ENCODE results near the gene PCDHB16.
"Not testable (repeated sequence)": the region's sequence is repeated elsewhere in the genome, so short reads cannot be mapped to it uniquely, and the experiment has no call there.

Gene PCDHB16

GRCh38 chr5:141184117-141184855 lies 2.1 kb downstream of the PCDHB16 start:
- DNase-seq (ENCODE audit: low read depth in 2 of 2), result not testable (repeated sequence)

- DNase-seq (ENCODE audit: low read depth in 2 of 2), result no peak
Measured at GRCh38 chr5:141186897-141187512, 4.8 kb downstream of the PCDHB16 start, which contains the start of gene PCDHB9. Gene PCDHB9 (plus strand): TSS chr5:141187161. CDS start chr5:141187319, 158 bp downstream.

GRCh38 chr5:141188682-141189081 lies 6.5 kb downstream of the PCDHB16 start:
- DNase-seq (ENCODE audit: low read depth in 2 of 2), result not testable (repeated sequence)

- DNase-seq (ENCODE audit: low read depth in 2 of 2), result not testable (repeated sequence)
Measured at GRCh38 chr5:141189131-141189530, 6.9 kb downstream of the PCDHB16 start.

GRCh38 chr5:141192110-141192725 lies 10.0 kb downstream of the PCDHB16 start, which contains the start of gene PCDHB10:
Gene PCDHB10 (plus strand): TSS chr5:141192353. CDS start chr5:141192553, 200 bp downstream.
- no peak for DNase-seq (ENCODE audit: low read depth in 2 of 2)

GRCh38 chr5:141194332-141194731 lies 12.1 kb downstream of the PCDHB16 start:
- not testable (repeated sequence) for DNase-seq (ENCODE audit: low read depth in 2 of 2)

GRCh38 chr5:141196363-141196762 lies 14.2 kb downstream of the PCDHB16 start:
- DNase-seq (ENCODE audit: low read depth in 2 of 2), result no peak

- no peak for DNase-seq (ENCODE audit: low read depth in 2 of 2)
Measured at GRCh38 chr5:141199359-141200235, 17.4 kb downstream of the PCDHB16 start, which contains the start of gene PCDHB11. Gene PCDHB11 (plus strand): TSS chr5:141199627. CDS start chr5:141199775, 148 bp downstream.

GRCh38 chr5:141201126-141201525 lies 18.9 kb downstream of the PCDHB16 start:
- not testable (repeated sequence) for DNase-seq (ENCODE audit: low read depth in 2 of 2)

- not testable (repeated sequence) for DNase-seq (ENCODE audit: low read depth in 2 of 2)
Measured at GRCh38 chr5:141201646-141202045, 19.5 kb downstream of the PCDHB16 start.

- no peak for DNase-seq (ENCODE audit: low read depth in 2 of 2)
Measured at GRCh38 chr5:141208478-141208877, 26.3 kb downstream of the PCDHB16 start, which contains the start of gene PCDHB12. Gene PCDHB12 (plus strand): TSS chr5:141208719. CDS start chr5:141208908, 189 bp downstream.

- not testable (repeated sequence) for DNase-seq (ENCODE audit: low read depth in 2 of 2)
Measured at GRCh38 chr5:141210281-141210680, 28.1 kb downstream of the PCDHB16 start.

- not testable (repeated sequence) for DNase-seq (ENCODE audit: low read depth in 2 of 2)
Measured at GRCh38 chr5:141210849-141211248, 28.7 kb downstream of the PCDHB16 start.

- DNase-seq (ENCODE audit: low read depth in 2 of 2), result not testable (repeated sequence)
Measured at GRCh38 chr5:141213656-141214339, 31.6 kb downstream of the PCDHB16 start, which contains the start of gene PCDHB13. Gene PCDHB13 (plus strand): TSS chr5:141213919. CDS start chr5:141214124, 205 bp downstream.

GRCh38 chr5:141214583-141214982 lies 32.4 kb downstream of the PCDHB16 start:
- not testable (repeated sequence) for DNase-seq (ENCODE audit: low read depth in 2 of 2)

GRCh38 chr5:141215504-141215903 lies 33.3 kb downstream of the PCDHB16 start:
- not testable (repeated sequence) for DNase-seq (ENCODE audit: low read depth in 2 of 2)

- not testable (repeated sequence) for DNase-seq (ENCODE audit: low read depth in 2 of 2)
Measured at GRCh38 chr5:141216035-141216434, 33.8 kb downstream of the PCDHB16 start.

- no peak for DNase-seq (ENCODE audit: low read depth in 2 of 2)
Measured at GRCh38 chr5:141223112-141223783, 41.1 kb downstream of the PCDHB16 start, which contains the start of gene PCDHB14. Gene PCDHB14 (plus strand): TSS chr5:141223343. CDS start chr5:141223506, 163 bp downstream.

GRCh38 chr5:141224844-141225243 lies 42.7 kb downstream of the PCDHB16 start:
- DNase-seq (ENCODE audit: low read depth in 2 of 2), result not testable (repeated sequence)

- not testable (repeated sequence) for DNase-seq (ENCODE audit: low read depth in 2 of 2)
Measured at GRCh38 chr5:141225421-141225820, 43.2 kb downstream of the PCDHB16 start.
